H1 (cell line): ENCODE results near the gene KLB.

Experiments
- CREB1 ChIP-seq: IDR thresholded peaks from 2 replicates; pipeline ENCODE4 v1.6.1; 2012; ENCODE audit warnings: inconsistent platforms
- CTCF ChIP-seq, 3 experiments: IDR thresholded peaks; 1 replicate in 2 of 3; 2 replicates in 1 of 3; pipeline versions ENCODE4 v1.5.1 to v1.6.1; 2011; ENCODE audit warnings: low read length in 3 of 3, mild to moderate bottlenecking in 3 of 3, inconsistent platforms in 2 of 3, low read depth in 1 of 3, moderate library complexity in 1 of 3; ENCODE audit not compliant: insufficient read depth in 1 of 3; ENCODE audit errors: control extremely low read depth in 1 of 3
- POLR2A ChIP-seq, 2 experiments: IDR thresholded peaks; 1 replicate in 1 of 2; 2 replicates in 1 of 2; pipeline ENCODE4 v1.6.1; 2011; ENCODE audit warnings: low read depth in 2 of 2, low read length in 2 of 2, mild to moderate bottlenecking in 2 of 2; ENCODE audit errors: control extremely low read depth in 1 of 2
- POLR2AphosphoS5 ChIP-seq: IDR thresholded peaks from 2 replicates; pipeline ENCODE4 v1.6.1; 2011; ENCODE audit warnings: low read depth, low read length
- SIX5 ChIP-seq: IDR thresholded peaks from 2 replicates; pipeline ENCODE4 v1.6.1; 2011; ENCODE audit warnings: mild to moderate bottlenecking, low read depth, low read length
- TAF7 ChIP-seq: optimal IDR thresholded peaks from 2 replicates; pipeline ENCODE3; 2011; ENCODE audit warnings: low read depth, mild to moderate bottlenecking, inconsistent platforms, low read length, moderate library complexity, borderline replicate concordance
- TCF12 ChIP-seq: IDR thresholded peaks from 2 replicates; pipeline ENCODE4 v1.6.1; 2011; ENCODE audit warnings: low read depth, mild to moderate bottlenecking, low read length
- USF2 ChIP-seq: IDR thresholded peaks from 2 replicates; pipeline ENCODE4 v1.6.1; 2011; ENCODE audit warnings: low read length, improper control_type of control experiment

GRCh38 chr4:39442998-39443397, 36.3 kb downstream of the KLB start:
- TF ChIP-seq POLR2AphosphoS5 = no peak
- no peak for TF ChIP-seq CREB1
- no peak for TF ChIP-seq SIX5
- TF ChIP-seq CTCF (IDR thresholded peaks at IDR 0.05; ENCODE audit: control extremely low read depth in 1 of 3, insufficient read depth in 1 of 3, low read depth in 1 of 3, low read length in 3 of 3) = no peak
- TF ChIP-seq TCF12 = no peak
- no peak for TF ChIP-seq POLR2A (IDR thresholded peaks at IDR 0.05; ENCODE audit: control extremely low read depth in 1 of 2, low read depth in 2 of 2, low read length in 2 of 2)
- TF ChIP-seq USF2 = no peak
- TF ChIP-seq TAF7 = no peak
